Activated T-helper 1 cell treated with Interleukin-2 at 50 U/mL for 16 hours (primary cell): ENCODE measurements around the gene POU5F1.

Source experiments
- DNase-seq: peaks from one replicate; pipeline ENCODE4 v3.0.0-alpha.2; 2020; ENCODE audit warnings: low read depth

The POU5F1 gene

DNA sequence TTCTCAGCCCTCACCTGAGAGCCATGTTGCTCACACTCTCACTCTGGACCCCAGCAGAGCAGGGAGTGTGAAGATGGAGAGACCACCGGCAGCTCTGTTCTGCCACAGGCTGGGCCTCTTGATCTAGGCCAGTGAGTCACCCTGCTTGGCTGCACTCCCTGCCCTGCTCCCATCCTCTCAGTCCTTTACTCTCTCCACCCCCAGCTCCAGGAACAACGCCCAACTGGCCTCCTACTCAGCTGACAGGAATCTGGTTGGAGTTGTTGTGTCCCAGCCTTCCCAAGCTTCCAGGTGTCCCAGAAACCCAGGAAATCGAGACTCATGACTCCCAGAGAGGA is 56.0 kb downstream of the POU5F1 start, which contains the start of gene PSORS1C1:
Gene PSORS1C1, plus strand, starts transcription at position 260 of the 338 bp plus-strand sequence. CDS start 14,833 bp downstream, outside the sequence.
- no peak for DNase-seq
